GM18526 (cell line): Measurements from ENCODE around the gene CFAP20.

Source experiments
- POLR2A ChIP-seq: IDR thresholded peaks from 3 replicates; pipeline ENCODE4 v1.6.1; 2011; ENCODE audit not compliant: insufficient read length; ENCODE audit errors: extremely low read depth

Gene CFAP20

DNA sequence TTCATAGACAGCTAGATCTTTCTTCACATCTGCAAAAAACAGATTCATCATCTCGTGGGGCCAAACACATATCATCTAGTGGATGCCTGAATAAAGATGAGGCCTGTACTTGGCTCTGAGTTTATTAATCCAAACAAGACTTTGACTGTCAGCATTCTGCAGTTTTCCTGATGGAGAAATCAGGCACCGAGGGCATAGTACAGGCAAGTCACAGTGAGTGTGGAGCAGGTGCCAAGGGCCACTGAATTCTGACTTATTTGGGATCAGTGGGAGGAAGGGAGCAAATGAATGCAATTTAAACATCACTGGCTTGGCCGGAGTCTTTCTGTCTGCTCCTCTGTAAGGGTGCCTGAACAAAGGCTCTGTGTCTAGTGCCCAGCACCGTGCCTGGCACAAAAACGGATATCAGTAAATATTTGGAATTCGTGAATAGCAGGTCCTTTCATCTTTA, 975 bp downstream of the CFAP20 start:
- no peak for TF ChIP-seq POLR2A

DNA sequence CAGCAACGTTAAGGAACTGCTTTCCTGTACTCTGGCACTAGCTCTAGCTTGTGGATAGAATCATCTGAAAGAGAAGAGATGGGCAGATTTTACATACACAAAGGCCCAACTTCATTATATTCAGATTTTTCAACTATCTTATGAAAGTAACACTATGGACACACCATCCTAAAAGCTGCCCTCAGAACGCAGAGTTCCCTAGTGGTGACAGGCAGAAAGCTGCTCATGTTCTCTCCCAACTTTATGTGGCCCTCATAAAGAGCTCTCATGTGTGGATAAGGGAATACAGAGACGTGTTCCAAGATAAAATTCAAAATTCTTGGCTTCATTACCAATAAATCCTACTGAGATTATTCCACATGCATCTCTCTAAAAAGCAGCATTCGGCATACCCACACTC, 1.5 kb downstream of the CFAP20 start:
- no peak for TF ChIP-seq POLR2A

DNA sequence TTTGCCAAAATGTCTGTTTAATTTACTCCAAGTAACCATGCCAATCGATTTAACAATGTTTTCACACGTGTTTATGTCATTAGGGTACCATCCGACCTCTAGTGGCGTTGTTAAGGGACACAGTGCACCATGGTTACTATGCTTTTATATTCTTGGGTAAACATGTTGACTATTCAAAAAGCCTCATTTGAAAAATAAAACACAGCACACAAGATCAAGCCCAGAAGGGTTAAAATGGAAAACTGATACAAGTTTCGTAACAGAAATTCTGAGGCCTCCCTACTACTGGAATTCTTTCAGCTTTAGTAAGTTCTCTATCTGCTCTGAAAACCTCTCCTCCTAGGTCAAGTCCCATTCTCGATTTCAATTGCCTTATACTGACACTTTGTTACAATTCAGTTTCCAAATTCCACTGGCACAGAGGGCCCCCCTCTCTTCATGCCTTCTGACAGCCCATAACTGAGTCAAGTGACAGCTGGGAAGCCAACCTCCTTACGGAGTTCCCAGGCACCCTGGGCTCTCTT, 2.1 kb downstream of the CFAP20 start:
- no peak for TF ChIP-seq POLR2A

DNA sequence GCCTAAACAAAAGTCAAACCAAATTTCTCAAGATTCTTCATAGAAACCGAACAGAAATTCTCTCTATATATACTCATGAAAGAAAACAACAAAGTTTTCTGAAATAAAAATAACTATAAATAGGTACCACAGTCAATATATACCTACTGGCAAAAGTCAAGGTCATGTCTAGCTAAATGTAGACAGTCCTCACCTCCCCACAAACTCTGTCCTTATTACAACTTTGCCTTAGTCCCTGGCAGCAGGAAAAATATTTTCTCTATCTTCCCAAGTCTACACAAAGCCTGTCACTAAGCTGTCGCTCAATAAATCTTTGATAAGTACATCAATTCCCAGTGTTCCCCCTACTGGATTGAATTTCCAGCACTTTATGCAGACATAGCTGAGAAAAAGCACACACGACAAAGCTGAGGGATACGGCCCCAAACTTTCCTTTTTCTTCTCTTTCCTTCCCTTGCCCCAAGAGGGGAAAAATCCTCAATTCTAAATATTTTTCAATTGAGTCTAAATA, 2.7 kb downstream of the CFAP20 start:
- no peak for TF ChIP-seq POLR2A

DNA sequence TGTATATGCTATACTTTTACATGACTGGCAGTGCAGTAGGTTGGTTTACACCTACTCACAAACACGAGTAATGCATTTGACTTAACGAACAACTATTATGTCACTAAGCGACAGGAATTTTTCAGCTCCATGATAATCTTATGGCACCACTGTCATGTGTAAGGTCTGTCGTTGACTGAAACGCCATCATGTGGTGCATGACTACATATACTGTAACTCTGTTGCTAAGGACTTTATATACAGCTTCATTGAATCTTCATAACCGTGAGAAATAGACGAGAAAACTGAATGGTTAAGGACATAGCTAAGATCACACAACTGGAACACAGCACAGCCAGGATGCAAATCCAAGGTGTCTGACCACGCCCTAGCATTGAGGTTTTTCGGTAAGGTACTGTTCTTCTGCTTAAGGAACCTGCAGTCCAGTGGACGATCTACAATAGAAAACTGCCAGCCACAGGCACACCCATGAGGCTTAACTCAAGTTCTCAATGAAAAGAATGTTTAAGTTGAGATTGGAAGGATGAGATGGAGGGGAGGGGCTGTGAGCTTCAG, 3.3 kb downstream of the CFAP20 start:
- TF ChIP-seq POLR2A: no peak

DNA sequence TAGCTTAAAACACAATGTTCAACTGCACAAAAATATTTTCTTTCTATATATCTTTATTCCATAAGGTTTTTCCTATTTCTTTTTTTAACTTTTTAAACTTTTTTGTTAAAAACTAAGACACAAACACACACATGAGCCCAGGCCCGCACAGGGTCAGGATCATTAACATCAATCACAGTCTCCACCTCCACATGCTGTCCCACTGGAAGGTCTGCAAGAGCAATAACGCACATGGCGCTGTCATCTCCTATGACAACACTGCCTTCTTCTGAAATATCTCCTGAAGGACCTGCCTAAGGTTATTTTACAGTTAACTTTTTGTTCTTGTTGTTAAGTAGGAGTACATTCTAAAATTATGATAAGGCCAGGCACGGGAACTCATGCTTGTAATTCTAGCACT, 4.1 kb downstream of the CFAP20 start:
- TF ChIP-seq POLR2A: no peak

DNA sequence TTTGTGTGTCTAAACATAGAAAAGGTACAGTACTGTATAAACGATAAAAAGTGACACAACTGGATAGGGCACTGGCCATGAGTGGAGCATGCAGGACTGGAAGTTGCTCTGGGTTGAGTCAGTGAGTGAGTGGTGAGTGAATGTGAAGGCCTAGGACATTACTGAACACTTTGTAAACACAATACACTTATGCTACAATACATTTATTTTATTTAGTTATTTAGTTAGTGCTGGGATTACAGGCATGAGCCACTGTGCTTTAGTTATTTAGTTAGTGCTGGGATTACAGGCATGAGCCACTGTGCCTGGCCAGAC, 4.6 kb downstream of the CFAP20 start:
- no peak for TF ChIP-seq POLR2A

DNA sequence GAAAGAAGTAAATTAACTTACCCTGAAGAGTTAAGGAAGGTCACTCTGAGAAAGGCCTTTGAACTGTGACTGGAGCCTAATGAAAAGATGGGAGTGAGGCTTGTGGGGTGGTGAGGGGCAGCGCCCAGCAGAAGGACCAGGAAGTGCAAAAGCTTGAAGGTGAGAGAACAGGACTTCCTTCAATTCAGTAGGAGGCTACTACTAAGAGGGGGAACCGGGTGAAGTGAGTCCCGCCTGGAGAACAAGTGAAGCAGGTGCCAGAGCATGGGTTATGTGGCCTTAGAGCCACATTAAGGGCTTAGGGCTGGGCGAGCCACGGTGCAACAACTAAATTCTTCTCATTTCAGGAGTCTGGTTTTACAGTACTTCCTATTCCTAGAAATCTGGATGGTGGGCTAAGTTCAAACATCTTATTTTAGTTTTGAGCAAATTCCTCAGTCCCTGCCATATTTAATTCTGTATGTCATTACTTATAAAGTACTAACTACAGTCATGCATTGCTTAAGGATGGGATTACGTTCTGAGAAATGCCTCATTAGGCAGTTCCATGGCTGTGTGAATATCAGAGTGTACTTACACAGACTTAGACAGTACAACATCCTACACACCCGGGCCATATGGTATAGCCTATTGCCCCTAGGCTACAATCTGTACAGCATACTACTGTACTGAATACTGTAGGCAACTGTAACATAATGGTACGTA, 5.1 kb downstream of the CFAP20 start:
- no peak for TF ChIP-seq POLR2A

DNA sequence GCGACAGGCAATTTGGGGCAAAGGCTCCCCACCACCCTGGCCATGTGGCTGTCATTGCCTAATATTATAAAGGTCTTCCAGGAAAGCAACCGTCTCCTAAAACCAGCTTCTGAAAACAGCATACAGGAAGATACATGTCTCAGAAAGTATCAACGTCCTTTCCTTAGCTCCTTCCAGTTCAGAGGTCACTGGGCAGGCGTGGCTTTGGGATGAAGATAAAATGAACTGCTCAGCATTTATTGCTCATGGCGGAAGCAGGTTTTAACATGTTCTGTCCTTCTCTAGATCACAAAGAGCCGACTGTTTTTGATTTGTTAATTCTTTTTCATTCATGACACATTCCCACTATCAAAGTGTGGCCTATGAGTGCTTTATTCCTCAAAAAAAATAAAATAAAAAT, 8.0 kb downstream of the CFAP20 start:
- no peak for TF ChIP-seq POLR2A

DNA sequence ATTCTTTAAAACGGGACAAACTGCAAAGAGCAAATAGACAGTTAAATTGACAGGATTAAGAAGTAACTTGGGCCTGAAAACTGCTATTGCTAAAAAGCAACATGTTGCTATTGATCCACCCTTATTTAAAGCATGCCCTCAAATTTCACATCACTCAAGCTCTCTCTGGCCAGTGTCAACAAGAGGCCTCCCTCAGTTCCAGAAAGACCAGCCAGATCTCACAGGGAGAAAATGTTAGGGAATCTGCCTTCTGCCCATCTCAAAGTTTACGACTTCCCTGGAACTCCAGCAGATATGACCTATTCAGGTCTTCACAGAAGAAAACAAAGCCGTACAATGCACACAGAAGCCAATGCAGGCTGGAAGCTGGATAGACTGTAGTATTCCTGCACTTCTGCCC, 8.9 kb downstream of the CFAP20 start:
- TF ChIP-seq POLR2A: no peak

DNA sequence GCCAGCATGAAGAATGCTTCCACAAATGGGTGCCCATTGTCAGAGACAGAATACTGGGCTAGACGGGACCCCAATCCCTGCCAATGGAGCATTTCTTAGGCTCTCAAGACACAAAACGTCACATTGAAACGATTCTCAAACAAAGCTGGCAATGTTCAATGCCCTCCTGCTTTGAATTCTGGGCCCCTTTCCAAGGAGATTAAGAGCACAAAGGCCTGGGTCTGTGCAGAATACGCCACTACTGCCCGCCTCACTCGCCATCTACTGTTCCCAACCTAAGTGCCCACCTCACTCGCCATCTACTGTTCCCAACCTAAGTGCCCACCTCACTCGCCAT, 9.7 kb downstream of the CFAP20 start:
- TF ChIP-seq POLR2A: no peak

DNA sequence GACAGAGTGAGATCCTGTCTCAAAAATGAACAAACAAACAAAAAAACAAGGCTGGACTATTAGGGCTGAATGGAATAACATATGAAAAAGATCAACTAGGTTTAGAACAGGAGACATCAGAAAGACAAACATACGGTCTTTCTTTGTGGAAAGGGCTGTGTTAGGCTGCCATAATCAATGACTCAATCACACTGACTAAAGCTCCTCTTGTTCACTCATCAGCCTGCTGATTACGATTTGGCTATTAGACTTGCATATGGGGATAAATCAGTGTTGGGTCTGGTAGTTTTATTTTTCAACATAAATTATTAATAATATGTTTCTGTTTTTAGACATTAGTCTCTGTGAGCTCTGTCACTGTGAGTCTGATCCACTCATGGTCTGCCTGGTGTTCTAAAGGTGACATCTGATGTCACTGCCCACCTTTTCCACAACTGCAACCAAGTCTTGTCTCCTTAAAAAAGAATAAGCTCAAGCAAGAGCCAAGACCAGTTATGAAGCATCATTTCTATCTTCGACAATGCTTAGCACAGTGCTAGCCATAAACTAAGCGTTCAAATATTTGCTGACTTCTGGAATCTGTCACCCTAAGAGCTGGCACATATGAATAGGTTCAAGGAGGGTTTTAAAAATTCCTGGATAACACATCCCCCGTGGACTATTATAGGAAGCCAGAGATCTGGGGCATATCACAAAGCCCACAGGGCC, 10.2 kb downstream of the CFAP20 start:
- no peak for TF ChIP-seq POLR2A

DNA sequence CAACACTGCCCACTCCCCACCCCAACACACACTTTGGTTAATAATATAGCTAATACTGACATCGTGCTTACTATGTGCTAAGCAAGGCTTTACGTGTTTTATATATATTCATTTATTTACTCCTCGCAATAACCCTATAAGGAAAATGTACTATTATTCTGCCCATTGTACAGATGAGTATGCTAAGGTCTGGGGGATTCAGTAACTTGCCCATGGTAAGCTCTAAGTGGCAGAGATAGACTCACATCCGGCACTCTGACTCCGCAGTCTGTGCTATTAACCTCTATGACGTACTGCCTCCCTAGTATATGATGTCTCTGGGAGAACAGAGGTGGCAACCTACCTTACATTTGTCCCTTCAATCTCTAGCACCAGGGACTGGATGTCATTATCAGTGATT, 12.7 kb downstream of the CFAP20 start:
- no peak for TF ChIP-seq POLR2A

DNA sequence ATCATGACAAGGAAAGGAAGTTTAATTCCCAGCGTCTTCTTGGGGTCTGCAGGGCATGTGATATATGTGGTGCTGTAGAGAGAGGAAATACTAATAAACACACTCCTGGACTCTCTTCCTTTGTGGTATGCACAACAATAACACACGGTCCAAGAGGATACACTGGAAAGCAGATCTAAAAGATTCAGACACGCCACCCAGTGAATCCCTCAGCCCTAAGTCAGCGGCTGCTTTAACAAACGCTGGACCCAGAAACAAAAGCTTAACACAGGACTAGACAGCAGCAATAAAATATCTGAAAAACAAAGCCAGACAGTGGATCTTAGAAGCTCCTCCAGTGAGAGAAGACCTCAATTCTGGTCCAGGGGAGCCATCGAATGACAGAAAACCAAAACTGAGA, 13.1 kb downstream of the CFAP20 start:
- TF ChIP-seq POLR2A: no peak

DNA sequence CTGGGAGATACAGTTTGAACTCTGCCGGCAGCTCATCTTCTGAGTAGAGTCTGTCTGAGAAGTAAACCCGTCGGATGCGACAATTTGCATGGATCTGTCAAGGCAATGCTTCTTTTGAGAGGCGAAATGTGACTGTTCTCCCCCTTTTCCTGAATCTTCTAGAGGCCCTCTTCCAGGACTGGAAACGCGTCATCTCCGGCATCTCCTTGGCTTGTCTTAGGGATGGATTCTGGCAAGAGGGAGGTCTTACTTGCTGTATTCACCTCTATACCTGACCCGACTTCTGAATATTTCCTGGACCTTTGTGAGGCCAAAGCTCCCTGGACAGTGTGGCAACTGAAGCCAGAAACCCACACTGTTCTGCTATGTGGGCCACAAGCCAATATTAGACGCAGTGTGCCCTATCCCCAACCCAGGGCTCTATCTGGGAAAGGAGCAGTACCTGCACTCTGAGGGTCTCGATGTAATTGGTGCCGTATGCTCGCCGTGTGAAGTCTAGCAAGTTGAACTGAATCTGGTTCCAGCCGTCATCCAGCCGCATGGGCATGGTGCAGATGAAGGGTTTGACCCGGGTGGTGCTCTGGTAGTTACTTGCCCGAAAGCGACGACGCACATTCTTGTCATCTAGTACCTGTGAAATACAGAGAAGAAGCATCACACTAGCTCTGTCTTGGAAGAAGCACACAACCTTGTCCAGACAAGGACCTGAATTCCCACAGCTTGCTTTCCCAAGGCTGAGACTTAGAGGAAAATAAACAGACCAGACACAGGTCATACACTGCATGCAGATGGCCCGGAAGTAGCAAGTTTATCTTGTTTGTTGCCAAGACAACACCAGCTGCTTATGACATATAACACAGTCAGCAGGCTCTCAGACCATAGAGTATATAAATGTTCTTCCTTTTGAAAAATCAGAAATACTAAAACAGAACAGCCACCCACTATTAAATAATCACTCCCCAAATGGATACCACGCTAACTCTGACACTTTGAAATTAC, 14.1 kb downstream of the CFAP20 start:
- no peak for TF ChIP-seq POLR2A

DNA sequence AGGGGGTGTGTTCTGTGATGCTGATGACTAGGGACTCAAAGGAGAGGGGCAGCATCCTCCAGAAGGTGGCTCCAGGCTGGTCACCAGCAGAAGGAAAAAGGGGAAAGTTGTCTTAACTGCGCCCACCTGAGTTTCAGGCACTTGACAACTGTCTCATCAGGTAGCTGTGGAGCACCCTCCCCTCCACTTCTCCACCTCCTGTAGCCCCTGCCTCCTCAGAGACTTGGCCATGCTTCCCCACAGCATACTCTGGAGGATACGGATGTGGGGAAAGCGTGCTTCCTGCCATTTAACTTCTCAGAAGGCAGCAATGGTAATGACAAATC, 17.9 kb downstream of the CFAP20 start:
- TF ChIP-seq POLR2A: no peak
